CD4-positive, alpha-beta T cell (primary cell): ENCODE results near the gene ACTN1. TPM values are rescaled to one million over a fixed set of nuclear protein-coding genes. Genes with fewer than 3 reads are reported as not detected.
"Not testable (repeated sequence)": the region's sequence is repeated elsewhere in the genome, so short reads cannot be mapped to it uniquely, and the experiment has no call there.

Experiments
- ATAC-seq: fragments of 200-7000 bp; cut with Tn5 transposase; one replicate; pipeline ENCODE4 v1.10.0; 2022; ENCODE audit warnings: mild to moderate bottlenecking; ENCODE audit not compliant: poor library complexity
- CTCF ChIA-PET: fragments of 350-600 bp; sonication (Branson Sonifier 250); formaldehyde crosslinking; loops from one replicate; lab custom pipeline; 2021; ENCODE audit warnings: antibody characterized with exemption, inconsistent platforms; lab: Charles Lee
- POLR2A ChIA-PET: fragments of 350-600 bp; sonication (Branson Sonifier 250); formaldehyde crosslinking; loops from one replicate; lab custom pipeline; 2021; ENCODE audit warnings: antibody characterized with exemption, inconsistent platforms; lab: Charles Lee
- DNase-seq, 14 experiments: peaks; one replicate each; pipeline ENCODE4 v3.0.0-alpha.2; 2013 to 2020; ENCODE audit warnings: mixed read lengths in 2 of 14
- H3K27ac ChIP-seq, 2 donors: one replicate each; pipeline versions ENCODE4 v1.5.1 to v1.7.0; 2013; ENCODE audit warnings: low read length in 2 of 2, low read depth in 1 of 2, mild to moderate bottlenecking in 1 of 2
- H3K27me3 ChIP-seq, 2 experiments: 1 replicate in 1 of 2; 2 replicates in 1 of 2; pipeline versions ENCODE4 v1.6.1 to v1.7.0; 2013; ENCODE audit warnings: low read length in 2 of 2, control low read depth in 1 of 2, mild to moderate bottlenecking in 1 of 2, moderate library complexity in 1 of 2; ENCODE audit not compliant: insufficient read depth in 2 of 2, control insufficient read depth in 1 of 2
- H3K36me3 ChIP-seq: one replicate; pipeline ENCODE4 v1.6.1; 2013; ENCODE audit warnings: low read length, control low read depth; ENCODE audit not compliant: insufficient read depth
- H3K4me1 ChIP-seq: one replicate; pipeline ENCODE4 v1.6.1; 2013; ENCODE audit warnings: low read length, control low read depth; ENCODE audit not compliant: insufficient read depth
- H3K4me3 ChIP-seq: one replicate; pipeline ENCODE4 v1.5.1; 2013; ENCODE audit warnings: mild to moderate bottlenecking, low read length, moderate library complexity
- H3K9me3 ChIP-seq, 2 experiments: 1 replicate in 1 of 2; 2 replicates in 1 of 2; pipeline versions ENCODE4 v1.6.1 to v1.7.0; 2013; ENCODE audit warnings: low read length in 2 of 2, mild to moderate bottlenecking in 2 of 2, control low read depth in 1 of 2, moderate library complexity in 1 of 2; ENCODE audit not compliant: control insufficient read depth in 1 of 2, insufficient read depth in 1 of 2
- H3K27ac Mint-ChIP-seq: one replicate; pipeline ENCODE4 v1.8.0; 2020; ENCODE audit warnings: mixed read lengths
- H3K27me3 Mint-ChIP-seq: one replicate; pipeline ENCODE4 v1.8.0; 2021; ENCODE audit warnings: mixed read lengths
- H3K36me3 Mint-ChIP-seq: one replicate; pipeline ENCODE4 v1.8.0; 2021; ENCODE audit warnings: low read depth, mixed read lengths
- H3K4me1 Mint-ChIP-seq: one replicate; pipeline ENCODE4 v1.8.0; 2021; ENCODE audit warnings: low read depth, mixed read lengths
- H3K4me3 Mint-ChIP-seq: one replicate; pipeline ENCODE4 v1.8.0; 2020; ENCODE audit warnings: mild to moderate bottlenecking, mixed read lengths
- H3K9me3 Mint-ChIP-seq: one replicate; pipeline ENCODE4 v1.8.0; 2020; ENCODE audit warnings: mixed read lengths
- CTCF ChIP-seq: fragments of 200-600 bp; IDR thresholded peaks from one replicate; pipeline ENCODE4 v1.8.0; 2022; ENCODE audit warnings: antibody characterized with exemption, mild to moderate bottlenecking
- intact Hi-C, 2 experiments: fragments of 100-400 bp; cut with DNase I in 1 of 2; cut with micrococcal nuclease in 1 of 2; formaldehyde crosslinking; loops; one replicate each; pipeline versions ENCODE4 v1.15.1 to v1.9.0; 2023 to 2025; cut with DNase I, micrococcal nuclease
- total RNA-seq, 174 experiments: library from RNA in 2 of 174; stranded (reverse) in 2 of 174; gene quantifications; one replicate each; pipeline ENCODE4 v1.2.3 and lab custom pipeline; 2021 to 2026

Gene ACTN1
- total RNA-seq, 2 experiments from 2014 or later = 128 to 143 TPM

DNA sequence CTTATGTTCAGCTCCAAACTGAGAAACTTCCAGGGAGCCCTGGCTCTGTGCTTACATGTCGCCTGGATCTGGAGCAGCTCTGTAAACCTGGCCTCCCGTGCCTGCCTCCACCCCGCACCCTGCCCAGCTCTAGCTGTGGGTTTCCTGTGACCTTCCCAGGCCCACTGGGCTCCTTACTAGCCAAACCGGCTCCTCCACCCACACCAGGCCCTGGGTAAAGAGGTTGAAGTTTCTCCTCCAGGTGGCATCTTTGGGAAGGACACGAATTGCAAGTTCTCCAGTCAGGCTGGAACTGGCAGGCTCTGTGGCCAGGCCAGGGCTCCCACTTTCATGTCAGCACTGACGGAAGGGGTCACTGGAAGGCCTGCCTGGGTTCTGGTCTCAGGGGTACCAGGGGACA, 125.4 kb downstream of the ACTN1 start:
- H3K27ac ChIP-seq = no peak overlapping the region
- ChIA-PET POLR2A (no interaction called here), CTCF (no interaction called here)
- ATAC-seq = no peak
- peaks cover 4% of the 10 kb centered on the region for H3K4me1 ChIP-seq
- Mint-ChIP-seq H3K36me3 (peaks cover 8% of the 10 kb centered on the region), H3K27me3 (no peaks in the 10 kb centered on the region), H3K9me3 (peaks cover 2% of the 10 kb centered on the region), H3K4me1 (no peaks in the 10 kb centered on the region), H3K27ac (no peak overlapping the region), H3K4me3 (no peak overlapping the region)
- DNase-seq = no peak
- H3K4me3 ChIP-seq = no peak overlapping the region
- TF ChIP-seq CTCF = no peak
- intact Hi-C loops = no loop called here
- no peaks in the 10 kb centered on the region for H3K36me3 ChIP-seq
- H3K27me3 ChIP-seq = no peaks in the 10 kb centered on the region
- peaks cover 0 to 4% of the 10 kb centered on the region in 2 experiments for H3K9me3 ChIP-seq

DNA sequence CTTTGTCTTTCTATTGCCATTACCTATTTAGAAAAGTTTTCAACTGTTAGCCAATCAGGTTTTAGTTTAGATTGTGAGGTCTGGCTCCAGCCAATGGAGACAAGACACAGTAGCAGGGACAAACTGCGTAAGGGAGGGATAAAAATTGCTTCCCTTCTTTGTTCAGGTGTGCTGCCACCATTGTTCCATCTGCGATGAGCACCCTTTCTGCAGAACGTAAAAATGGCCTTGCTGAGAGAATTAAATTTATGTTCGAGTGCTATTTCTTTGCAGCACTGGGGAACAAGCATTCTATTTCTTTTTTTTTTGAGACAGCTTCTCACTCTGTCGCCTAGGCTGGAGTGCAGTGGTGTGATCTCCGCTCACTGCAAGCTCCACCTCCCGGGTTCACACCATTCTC, 126.6 kb downstream of the ACTN1 start:
- H3K27me3 ChIP-seq, H3K4me1 Mint-ChIP-seq, H3K4me3 Mint-ChIP-seq, ATAC-seq, POLR2A ChIA-PET, H3K27ac Mint-ChIP-seq, H3K9me3 Mint-ChIP-seq, H3K27me3 Mint-ChIP-seq, H3K36me3 Mint-ChIP-seq, H3K36me3 ChIP-seq, CTCF ChIA-PET, intact Hi-C loops, DNase-seq, H3K27ac ChIP-seq, H3K9me3 ChIP-seq, H3K4me1 ChIP-seq, H3K4me3 ChIP-seq: not testable (repeated sequence)

DNA sequence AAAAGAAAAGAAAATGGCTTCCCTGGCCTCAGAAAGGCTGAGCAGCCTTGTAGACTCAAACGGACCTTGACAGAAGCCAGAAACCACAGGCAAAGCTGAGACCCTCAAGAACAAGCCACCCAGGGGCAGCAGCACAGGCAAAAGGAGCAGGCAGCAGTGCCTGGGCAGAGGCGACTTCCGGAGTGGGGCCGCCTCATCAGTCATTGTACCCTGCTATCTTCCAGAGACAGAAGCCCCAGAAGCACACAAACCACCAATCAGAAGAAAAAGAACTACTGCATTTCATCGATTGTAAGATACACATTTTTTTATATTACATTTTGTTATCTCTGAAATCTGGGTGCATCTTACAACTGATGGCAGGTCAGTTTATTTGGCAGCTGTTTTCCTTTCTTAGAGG, 128.0 kb downstream of the ACTN1 start:
- ATAC-seq (no peak), DNase-seq (no peak)
- ChIA-PET POLR2A (no interaction called here), CTCF (no interaction called here)
- H3K27ac ChIP-seq = no peak overlapping the region
- Mint-ChIP-seq H3K9me3 (peaks cover 2% of the 10 kb centered on the region), H3K4me3 (no peak overlapping the region), H3K36me3 (peaks cover 8% of the 10 kb centered on the region), H3K27me3 (no peaks in the 10 kb centered on the region), H3K27ac (no peak overlapping the region), H3K4me1 (no peaks in the 10 kb centered on the region)
- peaks cover 4% of the 10 kb centered on the region for H3K4me1 ChIP-seq
- peaks cover 0 to 4% of the 10 kb centered on the region in 2 experiments for H3K9me3 ChIP-seq
- no peaks in the 10 kb centered on the region for H3K36me3 ChIP-seq
- H3K27me3 ChIP-seq = no peaks in the 10 kb centered on the region
- H3K4me3 ChIP-seq = no peak overlapping the region
- intact Hi-C loops = no loop called here
- no peak for TF ChIP-seq CTCF

DNA sequence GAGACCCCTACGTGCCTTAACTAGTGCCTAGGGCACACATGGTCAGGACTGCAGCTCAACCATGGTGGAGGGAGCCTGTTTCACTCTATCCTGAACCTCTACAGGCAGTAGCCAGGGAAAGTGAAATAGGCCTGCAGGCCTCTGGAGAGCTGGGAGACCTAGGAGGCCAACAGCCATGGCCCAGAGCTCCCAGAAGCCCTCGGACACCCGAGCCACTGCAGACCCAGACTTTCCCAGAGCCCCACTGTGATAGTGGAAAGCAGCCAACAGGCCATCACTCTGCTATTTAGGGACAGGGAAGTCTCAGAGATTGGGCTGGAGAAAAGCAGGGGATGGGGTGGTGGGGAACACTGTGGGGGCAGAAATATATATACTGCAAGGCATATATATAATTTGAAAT, 129.7 kb downstream of the ACTN1 start:
- H3K9me3 ChIP-seq = peaks cover 0 to 4% of the 10 kb centered on the region in 2 experiments

More for the DNA sequence above, 129.7 kb downstream of the ACTN1 start:
- H3K4me3 Mint-ChIP-seq = no peak overlapping the region
- Histone ChIP-seq H3K27me3 (no peaks in the 10 kb centered on the region), H3K4me3 (no peak overlapping the region), H3K4me1 (peaks cover 2% of the 10 kb centered on the region), H3K36me3 (no peaks in the 10 kb centered on the region), H3K27ac (no peak overlapping the region)
- H3K9me3 Mint-ChIP-seq = peaks cover 2% of the 10 kb centered on the region
- H3K27ac Mint-ChIP-seq = no peak overlapping the region
- DNase-seq (no peak), ATAC-seq (no peak)
- TF ChIP-seq CTCF = no peak
- H3K27me3 Mint-ChIP-seq = no peaks in the 10 kb centered on the region
- peaks cover 4% of the 10 kb centered on the region for H3K4me1 Mint-ChIP-seq
- CTCF ChIA-PET = interaction anchor here (0.7 to 1.1 kb wide), 2 partner anchors 14 to 467 kb away, joined by 3 read pairs; no protein-coding TSS in a partner anchor
- peaks cover 3% of the 10 kb centered on the region for H3K36me3 Mint-ChIP-seq
- intact Hi-C loops = no loop called here
- POLR2A ChIA-PET = interaction anchor here (0.7 kb wide), 1 partner anchor 698 kb away, joined by 3 read pairs; no protein-coding TSS in a partner anchor
